Smooth muscle cell (in vitro differentiated cells): ENCODE measurements around the gene MS4A5. TPM values are rescaled to one million over a fixed set of nuclear protein-coding genes. Genes with fewer than 3 reads are reported as not detected.

Source experiments
- DNase-seq: peaks from one replicate; lab custom pipeline; 2025; ENCODE audit not compliant: unreplicated experiment; lab: John Stamatoyannopoulos, UW
- H2AFZ ChIP-seq: fragments of 200-600 bp; sonication (generic); 2 replicates; pipeline ENCODE4 v1.6.0; 2016; ENCODE audit warnings: antibody characterized with exemption, low read depth, mild to moderate bottlenecking
- H3F3A ChIP-seq: fragments of 200-600 bp; sonication (generic); 2 replicates; pipeline ENCODE4 v1.6.0; 2017; ENCODE audit warnings: antibody characterized with exemption, low read depth
- H3K27ac ChIP-seq: fragments of 200-600 bp; sonication (generic); 2 replicates; pipeline ENCODE4 v1.5.1; 2016; ENCODE audit warnings: low read depth, mild to moderate bottlenecking
- H3K27me3 ChIP-seq: fragments of 200-600 bp; sonication (generic); 2 replicates; pipeline ENCODE4 v1.6.1; 2016; ENCODE audit warnings: low read depth, mild to moderate bottlenecking
- H3K36me3 ChIP-seq: fragments of 200-600 bp; sonication (generic); 2 replicates; pipeline ENCODE4 v1.5.1; 2016; ENCODE audit warnings: low read depth
- H3K4me1 ChIP-seq: fragments of 200-600 bp; sonication (generic); 2 replicates; pipeline ENCODE4 v1.5.1; 2016; ENCODE audit warnings: low read depth
- H3K4me2 ChIP-seq: fragments of 200-600 bp; sonication (generic); 2 replicates; pipeline ENCODE4 v1.6.0; 2016; ENCODE audit warnings: mild to moderate bottlenecking
- H3K4me3 ChIP-seq: fragments of 200-600 bp; sonication (generic); 2 replicates; pipeline ENCODE4 v1.5.1; 2016; ENCODE audit warnings: mild to moderate bottlenecking
- H3K79me2 ChIP-seq: fragments of 200-600 bp; sonication (generic); 2 replicates; pipeline ENCODE4 v1.6.0; 2016; ENCODE audit warnings: low read depth, mild to moderate bottlenecking
- H3K9ac ChIP-seq: fragments of 200-600 bp; sonication (generic); 2 replicates; pipeline ENCODE4 v1.6.0; 2016; ENCODE audit warnings: low read depth
- H3K9me3 ChIP-seq: fragments of 200-600 bp; sonication (generic); replicated peaks from 2 replicates; pipeline ENCODE4 v1.5.1; 2016; ENCODE audit warnings: low read depth
- H4K20me1 ChIP-seq: fragments of 200-600 bp; sonication (generic); 2 replicates; pipeline ENCODE4 v1.6.0; 2016; ENCODE audit warnings: low read depth
- CTCF ChIP-seq: fragments of 200-600 bp; sonication (generic); IDR thresholded peaks from 2 replicates; pipeline ENCODE4 v1.5.1; 2017; ENCODE audit warnings: borderline replicate concordance, mild to moderate bottlenecking, antibody characterized with exemption; ENCODE audit not compliant: insufficient read depth, poor library complexity, severe bottlenecking
- WGBS: methylation state at CpG from one replicate; pipeline ENCODE4 v1.1.7; 2016; ENCODE audit warnings: low lambda C conversion rate; 5-methylcytosine and 5-hydroxymethylcytosine counted together
- polyA plus RNA-seq: library from polyadenylated mRNA; unstranded; fragments of >200 nt; fragmentation: Nextera tagmentation; extraction: Ambion mirVana; gene quantifications from 2 replicates; pipeline ENCODE4 v1.2.1, GENCODE V29; 2016
- total RNA-seq: library from RNA; depleted of rRNA; stranded (reverse); fragments of >200 nt; gene quantifications from 2 replicates; pipeline ENCODE4 v1.2.3, GENCODE V29; 2014

MS4A5 gene, protein sequence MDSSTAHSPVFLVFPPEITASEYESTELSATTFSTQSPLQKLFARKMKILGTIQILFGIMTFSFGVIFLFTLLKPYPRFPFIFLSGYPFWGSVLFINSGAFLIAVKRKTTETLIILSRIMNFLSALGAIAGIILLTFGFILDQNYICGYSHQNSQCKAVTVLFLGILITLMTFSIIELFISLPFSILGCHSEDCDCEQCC
- total RNA-seq (not detected in 2 replicates), polyA plus RNA-seq (not detected in 2 replicates)

GRCh38 chr11:60429272-60429671 lies at the start of gene MS4A5:
Gene MS4A5 (plus strand): TSS chr11:60429572. CDS start chr11:60429675, 103 bp downstream.
- Histone ChIP-seq H3K79me2 (no peaks in the 10 kb centered on the region), H3K9me3 (no peaks in the 10 kb centered on the region), H2AFZ (no peak within 1 kb of the TSS), H3K9ac (no peak within 1 kb of the TSS), H3K4me3 (no peak within 1 kb of the TSS), H3K36me3 (no peaks in the 10 kb centered on the region), H3K27me3 (no peaks in the 10 kb centered on the region), H3K4me2 (no peak within 1 kb of the TSS), H3K4me1 (no peaks in the 10 kb centered on the region), H3F3A (no peaks in the 10 kb centered on the region), H4K20me1 (no peaks in the 10 kb centered on the region), H3K27ac (no peak within 1 kb of the TSS)
- DNase-seq: no peak
- TF ChIP-seq CTCF: no peak
- 94% methylated on average over 5 of the region's 5 CpGs for WGBS

DNA sequence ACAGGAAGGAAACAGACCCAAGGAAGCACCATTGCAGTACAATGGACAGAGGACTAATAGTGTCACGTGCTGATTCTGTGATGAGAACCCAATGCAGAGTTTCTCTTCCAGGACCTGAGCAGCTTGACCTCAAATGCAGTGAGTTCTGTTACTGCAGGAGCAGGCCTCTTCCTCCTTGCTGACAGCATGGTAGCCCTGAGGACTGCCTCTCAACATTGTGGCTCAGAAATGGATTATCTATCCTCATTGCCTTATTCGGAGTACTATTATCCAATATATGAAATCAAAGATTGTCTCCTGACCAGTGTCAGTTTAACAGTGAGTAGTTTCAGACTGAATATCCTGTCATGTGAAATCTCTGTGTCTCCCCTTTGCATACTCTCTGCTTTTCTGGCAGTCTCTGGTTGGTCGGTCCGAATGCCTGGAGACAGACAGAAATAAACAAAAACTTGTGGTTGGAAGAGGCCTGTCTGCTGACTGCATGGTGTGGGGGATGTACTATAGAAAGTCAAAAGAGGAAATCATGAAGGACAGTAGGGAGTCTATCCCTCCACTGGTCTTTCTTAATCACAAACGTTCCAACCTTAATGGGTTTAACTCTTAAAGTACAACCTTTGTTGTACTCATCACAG lies 40.0 kb upstream of the MS4A5 start:
- H3K9ac ChIP-seq: no peak overlapping the region
- H4K20me1 ChIP-seq: no peaks in the 10 kb centered on the region
- TF ChIP-seq CTCF: no peak
- H3K79me2 ChIP-seq: no peaks in the 10 kb centered on the region
- no peaks in the 10 kb centered on the region for H3F3A ChIP-seq
- H3K4me1 ChIP-seq: no peaks in the 10 kb centered on the region
- DNase-seq: no peak
- WGBS: 62% methylated on average over 5 of the region's 5 CpGs
- H3K36me3 ChIP-seq: no peaks in the 10 kb centered on the region
- no peak overlapping the region for H3K4me3 ChIP-seq
- H2AFZ ChIP-seq: no peak overlapping the region
- H3K9me3 ChIP-seq: no peaks in the 10 kb centered on the region
- H3K27ac ChIP-seq: no peak overlapping the region
- H3K27me3 ChIP-seq: no peaks in the 10 kb centered on the region
- no peak overlapping the region for H3K4me2 ChIP-seq

GRCh38 chr11:60390419-60390818 lies 39.0 kb upstream of the MS4A5 start:
- no peak overlapping the region for H3K4me2 ChIP-seq
- no peaks in the 10 kb centered on the region for H3K79me2 ChIP-seq
- no peak overlapping the region for H2AFZ ChIP-seq
- H3F3A ChIP-seq: no peaks in the 10 kb centered on the region
- H4K20me1 ChIP-seq: no peaks in the 10 kb centered on the region
- no peaks in the 10 kb centered on the region for H3K4me1 ChIP-seq
- TF ChIP-seq CTCF: no peak
- no peaks in the 10 kb centered on the region for H3K9me3 ChIP-seq
- no peak overlapping the region for H3K27ac ChIP-seq
- DNase-seq: no peak
- no peaks in the 10 kb centered on the region for H3K36me3 ChIP-seq
- H3K27me3 ChIP-seq: no peaks in the 10 kb centered on the region
- H3K9ac ChIP-seq: no peak overlapping the region
- no peak overlapping the region for H3K4me3 ChIP-seq

GRCh38 chr11:60392361-60392760 lies 37.0 kb upstream of the MS4A5 start:
- DNase-seq: no peak
- Histone ChIP-seq H4K20me1 (no peaks in the 10 kb centered on the region), H3K27me3 (no peaks in the 10 kb centered on the region), H2AFZ (no peak overlapping the region), H3K4me1 (no peaks in the 10 kb centered on the region), H3K9ac (no peak overlapping the region), H3K4me3 (no peak overlapping the region), H3F3A (no peaks in the 10 kb centered on the region), H3K9me3 (no peaks in the 10 kb centered on the region), H3K4me2 (no peak overlapping the region), H3K79me2 (no peaks in the 10 kb centered on the region), H3K36me3 (no peaks in the 10 kb centered on the region), H3K27ac (no peak overlapping the region)
- 83% methylated on average over 2 of the region's 2 CpGs for WGBS
- no peak for TF ChIP-seq CTCF
